H1 (cell line): ENCODE data around the gene STARD13. TPM values are rescaled to one million over a fixed set of nuclear protein-coding genes. Genes with fewer than 3 reads are reported as not detected.

Experiments
- BCL11A ChIP-seq, 2 experiments: IDR thresholded peaks; one replicate each; pipeline ENCODE4 v1.6.1; 2011; ENCODE audit warnings: low read depth in 2 of 2, low read length in 2 of 2, mild to moderate bottlenecking in 2 of 2
- CBX8 ChIP-seq: fragments of 300-800, 300-1000 bp; sonication (generic); IDR thresholded peaks from 2 replicates; pipeline ENCODE4 v1.7.1; 2016; ENCODE audit warnings: low read depth, low read length, borderline replicate concordance
- CHD7 ChIP-seq: fragments of 300-600 bp; sonication (generic); IDR thresholded peaks from 2 replicates; pipeline ENCODE4 v1.7.1; 2012; ENCODE audit warnings: low read length, moderate library complexity, mild to moderate bottlenecking, inconsistent platforms; ENCODE audit not compliant: insufficient replicate concordance
- GTF2F1 ChIP-seq: IDR thresholded peaks from 2 replicates; pipeline ENCODE4 v1.6.1; 2012; ENCODE audit warnings: low read depth, low read length, improper control_type of control experiment, borderline replicate concordance
- JUN ChIP-seq: IDR thresholded peaks from 2 replicates; pipeline ENCODE4 v1.6.1; 2011; ENCODE audit warnings: low read depth, mild to moderate bottlenecking, improper control_type of control experiment, low read length
- RNF2 ChIP-seq: fragments of 200-900, 300-1000 bp; sonication (generic); IDR thresholded peaks from 2 replicates; pipeline ENCODE4 v1.7.1; 2016; ENCODE audit warnings: borderline replicate concordance, low read depth, mild to moderate bottlenecking, antibody characterized with exemption, low read length; ENCODE audit not compliant: poor library complexity, severe bottlenecking; ENCODE audit errors: missing control alignments
- RXRA ChIP-seq: IDR thresholded peaks from 2 replicates; pipeline ENCODE4 v1.6.1; 2011; ENCODE audit warnings: low read depth, mild to moderate bottlenecking, low read length, moderate library complexity; ENCODE audit not compliant: insufficient read depth
- SIRT6 ChIP-seq: IDR thresholded peaks from one replicate; pipeline ENCODE4 v1.7.1; 2012; ENCODE audit warnings: low read length, inconsistent platforms
- SIX5 ChIP-seq: IDR thresholded peaks from 2 replicates; pipeline ENCODE4 v1.6.1; 2011; ENCODE audit warnings: mild to moderate bottlenecking, low read depth, low read length
- SP2 ChIP-seq: IDR thresholded peaks from 2 replicates; pipeline ENCODE4 v1.6.1; 2012; ENCODE audit warnings: mild to moderate bottlenecking, low read length, inconsistent platforms
- TBP ChIP-seq: IDR thresholded peaks from 2 replicates; pipeline ENCODE4 v1.6.1; 2011; ENCODE audit warnings: low read depth, low read length, improper control_type of control experiment
- polyA plus RNA-seq, 7 experiments: library from polyadenylated mRNA; depleted of rRNA in 3 of 7; stranded (reverse) in 5 of 7; unstranded in 2 of 7; fragments of >200 nt in 5 of 7; fragments of 200-250 nt in 2 of 7; gene quantifications; 1 replicate in 5 of 7; 2 replicates in 1 of 7; 4 replicates in 1 of 7; pipeline versions ENCODE4 v1.2.1 to v1.2.3, GENCODE V29; 2011 to 2013; ENCODE audit warnings: missing spikeins in 2 of 7, mixed read lengths in 2 of 7
- total RNA-seq: library from RNA; stranded (reverse); fragmentation: NEBNext Ultra II Directional; extraction: Animal tissue kit (Norgen Biotek cat#: 25700); gene quantifications from 2 replicates; pipeline ENCODE4 v1.2.1, GENCODE V29; 2021

The STARD13 gene
- total and polyA plus RNA-seq, 2 of the 8 experiments (the other 6 are each of a cell fraction or from before 2014, with no cell fraction given) = 0.82 to 2.9 TPM

GRCh38 chr13:33091415-33091774, 194.2 kb downstream of the STARD13 start (continued):
- TF ChIP-seq CHD7 (no peak), SIX5 (no peak), JUN (no peak), TBP (no peak), SIRT6 (no peak), BCL11A (IDR thresholded peaks at IDR 0.05; ENCODE audit: low read depth in 2 of 2, low read length in 2 of 2) (no peak), CBX8 (no peak), RXRA (no peak), RNF2 (no peak), SP2 (no peak), GTF2F1 (no peak)
